ENCODE measurements around the gene CELF5.
A peak's percentile ranks its signal among the peaks of the same experiment; 100 is the strongest.
"Not testable (repeated sequence)": the region's sequence is repeated elsewhere in the genome, so short reads cannot be mapped to it uniquely, and the experiment has no call there.

CELF5 gene

DNA sequence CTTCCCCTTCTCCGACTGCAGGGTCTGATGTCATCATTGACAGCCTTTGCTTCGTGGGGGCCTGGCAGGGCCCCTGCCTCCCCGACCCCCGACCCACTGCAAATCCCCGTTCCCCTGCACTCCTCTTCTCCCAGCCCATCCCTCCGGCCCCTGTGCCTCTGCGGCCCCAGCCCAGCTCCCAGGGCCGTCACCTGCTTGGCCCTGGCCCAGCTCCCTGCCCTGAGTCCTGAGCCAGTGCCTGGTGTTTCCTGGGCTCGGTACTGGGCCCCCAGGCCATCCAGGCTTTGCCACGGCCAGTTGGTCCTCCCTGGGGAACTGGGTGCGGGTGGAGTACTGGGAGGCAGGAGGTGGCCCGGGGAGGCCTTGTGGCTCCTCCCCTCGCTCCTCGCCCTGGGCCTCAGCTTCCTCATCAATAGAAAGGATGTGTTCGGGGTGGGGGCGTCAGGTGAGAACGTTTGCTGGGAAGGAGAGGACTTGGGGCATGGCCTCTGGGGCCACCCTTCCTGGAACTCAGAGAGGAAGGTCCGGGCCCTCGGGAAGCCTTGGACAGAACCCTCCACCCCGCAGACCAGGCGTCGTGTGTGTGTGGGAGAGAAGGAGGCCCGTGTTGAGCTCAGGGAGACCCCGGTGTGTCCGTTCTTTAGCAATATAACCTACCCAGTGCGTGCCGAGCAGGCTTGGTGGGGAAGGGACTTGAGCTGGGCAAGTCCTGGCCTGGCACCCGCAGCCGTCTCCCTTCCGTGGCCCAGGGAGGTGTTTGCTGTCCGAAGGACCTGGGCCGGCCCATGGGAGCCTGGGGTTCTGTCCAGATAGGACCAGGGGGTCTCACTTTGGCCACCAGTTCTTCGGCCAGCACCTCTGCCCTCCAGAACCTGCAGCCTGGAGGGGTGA is 15.9 kb upstream of the CELF5 start:
- no peak for DNase-seq

DNA sequence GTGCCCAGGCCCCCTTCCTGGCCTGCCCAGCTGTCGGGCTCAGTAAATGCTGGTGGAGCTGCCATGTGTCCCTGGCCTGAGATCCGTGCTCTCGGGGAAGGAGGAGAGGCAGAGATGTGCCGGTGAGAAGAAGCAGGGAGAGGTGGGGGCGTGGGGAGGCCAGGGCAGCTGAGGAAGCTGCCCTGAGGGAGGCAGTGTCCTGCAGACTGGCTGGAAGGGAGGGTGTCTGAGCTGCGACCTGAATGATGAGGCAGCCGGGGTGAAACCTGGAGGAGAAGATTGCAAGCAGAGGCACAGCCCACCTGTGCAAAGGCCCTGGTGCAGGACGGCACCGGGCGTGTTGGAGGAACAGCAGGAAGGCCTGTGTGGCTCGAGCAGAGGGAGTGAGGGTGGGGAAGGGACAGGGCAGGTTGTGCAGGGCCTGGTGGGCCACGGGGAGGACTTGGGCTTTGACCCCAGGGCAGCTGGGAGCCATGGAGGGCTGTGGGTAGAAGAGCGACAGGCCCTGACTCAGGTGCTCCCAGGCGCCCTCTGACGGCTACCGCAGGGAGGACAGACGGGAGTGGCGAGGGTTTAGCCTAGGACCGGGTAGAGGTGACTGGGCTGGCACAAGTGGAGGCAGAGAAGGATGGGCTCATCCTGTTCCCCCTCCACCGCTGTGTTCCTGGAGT is 14.0 kb upstream of the CELF5 start:
- DNase-seq = peak; percentile 76

DNA sequence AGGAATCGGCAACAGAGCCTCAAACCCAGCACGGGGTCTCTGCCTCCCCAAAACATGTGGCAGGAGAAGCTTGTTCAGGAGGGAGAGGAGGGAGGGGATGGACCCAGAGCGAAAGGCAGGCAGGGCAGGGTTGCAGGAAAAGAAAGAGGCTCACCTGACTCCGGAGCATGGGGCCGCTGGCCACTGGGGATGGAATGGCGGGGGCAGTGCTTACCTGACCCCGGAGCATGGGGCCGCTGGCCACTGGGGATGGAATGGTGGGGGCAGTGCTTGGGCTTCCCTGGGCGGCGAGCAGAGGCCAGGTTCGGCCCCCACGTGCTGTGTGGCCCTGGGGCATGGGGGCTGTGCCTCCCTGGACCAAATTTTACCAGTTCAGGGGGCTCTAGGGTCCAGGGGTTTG is 13.3 kb upstream of the CELF5 start:
- no peak for DNase-seq

DNA sequence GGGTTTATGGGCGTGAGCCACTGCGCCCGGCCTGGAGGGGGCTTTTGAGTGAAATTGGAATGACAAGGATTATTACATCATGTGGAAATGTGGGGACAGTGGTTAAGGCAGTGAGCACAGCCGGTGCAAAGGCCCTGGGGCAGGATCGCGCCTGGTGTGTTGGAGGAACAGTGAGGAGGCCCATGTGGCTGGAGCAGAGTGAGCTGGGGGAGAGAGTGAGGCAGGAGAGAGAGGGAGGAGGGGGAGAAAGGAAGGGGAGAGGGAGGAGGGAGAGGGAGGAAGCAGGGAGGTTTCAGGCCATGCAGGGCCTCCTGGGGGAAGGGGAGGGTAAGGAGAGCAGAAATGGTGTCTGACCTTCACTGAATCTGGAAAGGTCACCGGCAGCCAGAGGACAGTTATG is 11.3 kb upstream of the CELF5 start:
- no peak for DNase-seq

DNA sequence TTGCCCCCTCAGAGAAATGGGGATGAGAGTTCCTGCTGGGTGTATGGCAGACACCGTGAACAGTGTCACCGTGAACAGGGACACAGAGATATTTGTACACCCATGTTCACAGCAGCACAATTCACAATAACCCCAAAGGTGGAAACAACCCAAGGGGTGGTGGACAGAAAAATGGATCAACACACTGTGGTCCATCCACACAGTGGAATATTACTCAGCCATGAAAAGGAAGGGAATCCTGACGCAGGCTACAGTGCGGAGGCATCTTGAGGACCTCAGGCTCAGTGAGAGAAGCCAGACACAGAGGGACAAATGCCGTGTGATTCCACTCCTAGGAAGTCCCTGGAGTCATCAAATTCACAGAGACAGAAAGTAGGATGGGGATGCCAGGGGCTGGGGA is 7.6 kb upstream of the CELF5 start:
- DNase-seq = no peak

DNA sequence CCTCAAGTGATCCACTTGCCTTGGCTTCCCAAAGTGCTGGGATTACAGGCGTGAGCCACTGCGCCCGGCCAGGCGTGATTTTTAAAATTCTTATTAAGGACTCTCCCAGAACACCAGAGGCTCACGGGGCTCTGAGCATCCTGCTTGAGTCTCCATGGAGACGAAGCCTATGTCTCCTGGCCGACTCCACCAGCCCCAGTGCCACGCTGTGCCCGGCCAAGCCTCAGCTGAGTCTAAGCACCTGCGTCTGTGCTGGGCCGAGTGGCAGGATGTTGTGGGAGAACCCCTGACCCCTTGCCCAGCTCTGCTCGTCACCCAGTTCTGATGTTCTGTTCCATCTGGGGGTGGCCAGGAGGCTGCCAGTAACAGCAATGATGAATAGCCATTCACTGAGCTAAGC is 3.9 kb upstream of the CELF5 start:
- no peak for DNase-seq

DNA sequence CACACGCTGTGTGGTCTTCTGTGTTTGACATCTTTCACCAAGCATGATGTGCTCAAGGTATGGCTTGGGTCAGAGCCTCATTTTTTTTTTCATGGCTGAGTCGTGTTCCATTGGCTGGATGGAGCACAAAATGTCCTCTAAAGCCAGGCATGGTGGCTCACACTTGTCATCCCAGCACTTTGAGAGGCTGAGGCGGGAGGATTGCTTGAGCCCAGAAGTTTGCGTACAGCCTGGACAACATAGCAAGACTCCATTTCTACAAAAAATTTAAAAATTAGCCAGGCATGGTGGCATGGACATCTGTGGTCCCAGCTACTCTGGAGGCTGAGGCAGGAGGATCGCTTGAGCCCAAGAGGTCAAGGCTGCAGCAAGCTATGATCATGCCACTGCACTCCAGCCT is 2.9 kb upstream of the CELF5 start:
- DNase-seq = not testable (repeated sequence)

DNA sequence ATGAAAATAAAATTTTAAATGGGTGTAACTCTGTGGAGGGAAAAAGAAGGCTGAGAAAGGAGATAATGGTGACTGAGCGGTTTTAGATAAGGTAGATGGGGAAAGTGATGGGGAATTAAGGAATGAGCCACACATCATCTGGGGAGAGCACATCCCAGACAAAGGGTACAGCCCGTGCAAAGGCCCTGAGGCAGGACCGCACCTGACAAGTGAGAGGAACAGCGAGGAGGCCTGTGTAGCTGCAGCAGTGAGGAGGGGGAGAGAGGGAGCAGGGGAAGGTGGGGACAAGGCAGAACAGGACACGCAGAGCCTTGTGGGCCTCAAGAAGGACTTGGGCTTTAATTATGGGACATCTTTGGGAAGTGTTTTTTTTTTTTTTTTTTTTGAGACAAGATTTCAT is 1.8 kb upstream of the CELF5 start:
- DNase-seq = no peak

DNA sequence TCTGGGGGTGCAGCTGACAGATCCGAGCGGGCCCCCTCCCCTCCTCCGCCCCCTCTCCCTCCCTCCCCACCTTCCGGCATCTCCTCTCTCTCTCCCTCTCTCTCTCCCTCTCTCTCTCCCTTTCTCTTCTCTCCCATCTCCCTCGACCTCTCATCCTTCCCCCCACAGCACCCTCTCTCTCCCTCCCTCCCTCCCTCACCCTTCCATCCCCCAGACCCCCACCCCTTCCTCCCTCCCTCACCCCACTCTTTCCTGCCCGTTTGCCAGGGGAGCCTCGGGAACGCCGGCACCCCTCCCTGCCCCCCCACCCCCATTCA is 666 bp downstream of the CELF5 start:
- no peak for DNase-seq

DNA sequence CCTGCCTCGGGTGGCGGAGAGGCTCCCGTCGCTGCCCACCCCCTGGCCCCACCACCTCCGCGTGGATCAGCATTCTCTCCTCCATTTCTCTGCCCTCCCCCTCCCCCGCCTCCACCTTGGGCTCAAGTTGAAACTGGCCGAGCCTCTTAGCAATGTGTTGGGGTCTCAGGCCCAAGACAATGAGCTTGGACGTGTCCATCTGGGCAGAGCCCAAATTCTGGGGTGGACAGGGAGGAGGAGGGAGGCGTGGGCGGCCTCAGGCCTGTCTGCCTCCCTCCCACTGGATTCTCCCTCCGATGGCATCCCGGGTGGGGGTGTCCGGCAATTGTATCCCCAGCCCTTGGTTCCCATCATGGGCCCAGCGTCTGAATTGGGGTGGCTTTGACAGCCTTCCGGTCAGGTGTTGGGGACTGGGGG is 1.2 kb downstream of the CELF5 start:
- DNase-seq = no peak

DNA sequence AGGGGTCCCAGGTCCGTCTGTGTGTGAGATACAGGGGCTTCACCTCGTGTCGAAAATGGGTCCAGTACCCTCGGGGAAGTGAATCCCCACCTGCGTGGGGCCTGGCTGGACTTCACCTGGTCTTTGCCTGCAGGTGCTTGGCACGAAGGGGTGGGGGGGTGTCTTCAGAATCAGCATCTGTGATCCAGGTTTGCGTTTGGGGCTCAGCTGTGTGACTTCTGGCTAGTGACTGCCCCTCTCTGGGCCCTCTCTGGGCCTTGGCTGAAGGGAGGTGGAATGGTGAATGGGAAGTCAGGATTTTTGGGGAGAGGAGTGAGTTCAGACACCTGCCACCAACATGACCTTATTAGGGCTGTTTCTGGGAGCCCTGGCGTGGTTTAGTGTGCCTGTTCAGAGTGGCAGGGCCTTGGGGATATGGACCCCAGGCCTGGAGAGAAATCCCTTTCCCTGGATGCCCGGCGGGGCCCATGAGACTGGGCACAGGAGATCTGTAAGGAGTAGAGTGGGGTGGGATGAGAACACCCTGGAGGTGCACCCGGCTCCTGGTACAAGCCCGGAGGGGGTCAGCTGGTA is 2.7 kb downstream of the CELF5 start:
- DNase-seq = no peak

DNA sequence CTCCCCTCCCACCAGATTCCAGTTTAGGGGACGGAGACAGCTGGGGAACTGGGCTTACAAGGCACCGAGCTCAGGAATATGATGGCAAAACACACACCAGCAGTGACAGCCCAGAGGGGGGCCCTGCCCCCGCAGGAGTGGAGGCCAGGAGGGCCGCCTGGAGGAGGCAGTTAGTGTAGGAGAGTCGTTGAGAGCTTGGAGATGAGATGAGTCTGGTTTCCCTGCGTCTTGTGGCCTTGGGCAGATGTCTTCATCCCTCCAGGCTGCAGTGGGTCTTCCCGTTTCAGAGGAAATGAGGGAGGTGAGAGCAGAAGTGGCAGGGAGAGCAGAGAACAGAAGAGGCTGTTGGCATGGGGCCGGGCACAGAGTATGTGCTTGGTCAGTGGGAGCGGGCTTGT is 4.9 kb downstream of the CELF5 start:
- no peak for DNase-seq

DNA sequence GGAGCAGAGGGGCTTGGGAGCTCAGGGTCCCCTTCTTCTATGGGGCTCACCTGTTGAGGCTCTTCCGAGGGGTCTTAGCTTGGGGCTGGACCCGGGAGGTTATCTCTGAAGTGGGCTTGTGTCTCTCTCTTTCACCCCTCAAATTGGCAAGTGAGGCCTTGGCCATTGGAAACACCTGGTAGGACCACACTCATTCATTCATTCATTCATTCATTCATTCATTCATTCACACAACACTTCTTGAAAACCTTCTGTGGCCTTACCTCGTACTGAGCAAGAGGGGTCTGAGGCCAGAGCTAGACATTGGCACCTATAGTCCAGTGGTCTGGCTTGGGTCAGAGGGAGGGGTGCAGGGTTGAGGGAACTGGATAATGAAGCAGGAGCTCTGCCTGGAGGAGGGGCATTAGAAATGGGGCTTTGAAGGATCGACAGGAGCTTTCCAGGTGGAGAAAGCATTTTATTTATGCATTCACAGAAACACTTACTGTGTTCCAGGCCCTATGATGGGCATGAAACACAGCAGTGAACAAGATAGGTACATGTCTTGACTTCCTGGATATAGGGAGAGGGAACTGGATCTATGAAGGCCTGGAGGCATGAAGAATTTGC is 5.5 kb downstream of the CELF5 start:
- no peak for DNase-seq

DNA sequence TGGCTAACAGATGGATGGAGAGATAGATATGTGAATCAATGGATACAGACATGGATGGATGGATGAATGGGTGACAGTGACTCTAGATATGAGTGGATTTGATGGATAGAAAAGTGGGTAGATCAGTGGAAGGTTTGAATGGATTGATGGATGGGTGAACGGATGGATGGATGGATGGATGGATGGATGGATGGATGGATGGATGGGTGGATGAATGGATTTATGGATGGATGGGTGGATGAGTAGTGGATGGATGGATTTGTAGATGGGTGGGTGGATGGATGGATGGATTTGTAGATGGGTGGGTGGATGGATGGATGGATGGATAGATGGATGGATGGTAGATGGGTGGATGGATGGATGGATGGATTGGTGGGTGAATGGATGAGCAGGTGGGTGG is 6.8 kb downstream of the CELF5 start:
- DNase-seq = no peak

DNA sequence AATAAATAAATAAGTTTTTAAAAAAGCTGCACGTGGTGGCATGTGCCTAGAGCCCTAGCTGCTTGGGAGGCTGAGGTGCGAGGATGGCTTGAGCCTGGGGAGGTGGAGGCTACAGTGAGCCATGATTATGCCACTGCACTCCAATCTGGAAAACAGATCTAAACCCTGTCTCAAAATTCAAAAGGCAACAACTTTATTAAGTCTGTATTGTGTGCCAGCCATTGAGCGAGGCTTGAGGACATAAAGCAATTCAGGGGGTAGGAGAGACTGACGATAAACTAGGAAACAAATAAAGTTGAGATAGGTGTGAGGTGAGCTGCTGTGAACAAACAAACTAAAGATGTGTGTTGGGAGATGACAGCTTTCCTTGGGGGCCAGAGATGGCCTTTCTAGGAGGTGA is 8.7 kb downstream of the CELF5 start:
- DNase-seq = no peak

DNA sequence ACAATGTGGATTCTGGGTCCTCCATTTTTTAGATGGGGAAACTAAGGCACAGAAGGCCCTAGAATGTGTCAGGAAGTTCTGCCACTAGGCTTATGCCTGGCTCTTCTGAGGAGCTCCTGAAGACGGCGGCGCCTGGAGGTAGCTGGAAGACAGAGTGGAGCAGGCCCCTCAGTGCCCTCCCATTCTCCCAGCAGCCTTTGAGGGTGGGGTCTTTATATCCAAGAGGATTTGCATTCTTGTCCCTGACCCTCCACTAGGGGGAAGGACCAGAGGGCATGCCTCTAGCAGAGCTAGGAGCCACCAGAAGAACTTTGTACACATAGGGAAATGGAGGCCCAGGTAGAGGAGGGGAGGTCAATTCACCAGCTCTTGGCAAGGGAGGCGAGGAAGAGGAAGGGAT is 9.4 kb downstream of the CELF5 start:
- DNase-seq = no peak

DNA sequence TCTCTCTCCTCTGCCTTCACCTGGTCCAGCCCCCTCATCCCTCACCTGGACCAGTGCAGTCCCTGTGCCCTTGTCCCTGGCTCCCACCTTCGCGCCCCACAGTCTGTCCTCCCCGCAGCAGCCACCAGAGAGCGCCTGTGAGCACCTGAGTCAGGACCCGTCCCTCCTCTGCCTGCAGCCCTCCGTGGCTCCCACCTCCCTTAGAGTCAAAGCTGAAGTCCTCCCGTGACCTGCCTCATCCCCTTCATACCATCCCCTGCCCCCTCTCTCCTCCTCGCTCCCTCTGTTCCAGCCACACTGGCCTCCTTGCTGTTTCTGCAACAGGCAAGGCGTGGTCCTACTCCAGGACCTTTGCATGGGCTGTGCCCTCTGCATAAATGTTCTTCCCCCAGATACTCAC is 10.3 kb downstream of the CELF5 start:
- no peak for DNase-seq

DNA sequence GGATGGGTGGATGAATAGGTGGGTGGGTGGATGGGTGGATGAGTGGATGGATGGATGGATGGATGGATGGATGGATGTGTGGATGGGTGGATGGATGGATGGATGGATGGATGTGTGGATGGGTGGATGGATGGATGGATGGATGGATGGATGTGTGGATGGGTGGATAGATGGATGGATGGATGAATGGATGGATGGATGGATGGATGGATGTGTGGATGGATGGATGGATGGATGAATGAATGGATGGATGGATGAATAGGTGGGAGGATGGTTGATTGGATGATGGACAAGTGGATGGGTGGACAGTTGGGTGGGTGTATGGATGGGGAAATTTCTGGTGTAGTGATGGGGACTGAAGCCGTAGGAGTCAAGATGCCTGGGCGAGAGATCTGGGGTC is 11.1 kb downstream of the CELF5 start:
- DNase-seq = not testable (repeated sequence)

DNA sequence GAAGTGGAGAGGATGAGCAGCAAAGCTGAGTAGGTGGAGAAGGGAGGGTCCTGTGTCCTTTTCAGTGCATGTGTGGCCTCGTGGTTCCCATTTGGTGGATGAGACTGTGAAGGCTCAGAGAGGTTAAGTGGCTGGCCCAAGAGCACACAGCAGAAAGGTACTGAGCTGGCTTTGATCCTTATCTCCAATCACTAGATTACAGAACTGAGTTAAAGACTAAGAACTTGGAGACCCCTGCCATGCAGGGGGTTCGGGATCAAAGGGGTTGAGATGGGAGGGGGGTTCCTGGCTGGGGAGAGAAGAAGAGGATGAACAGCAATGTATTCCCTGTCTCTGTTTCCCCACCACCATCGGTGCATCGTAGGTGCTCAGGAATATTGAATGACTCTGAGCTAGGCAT is 11.8 kb downstream of the CELF5 start:
- DNase-seq = no peak

DNA sequence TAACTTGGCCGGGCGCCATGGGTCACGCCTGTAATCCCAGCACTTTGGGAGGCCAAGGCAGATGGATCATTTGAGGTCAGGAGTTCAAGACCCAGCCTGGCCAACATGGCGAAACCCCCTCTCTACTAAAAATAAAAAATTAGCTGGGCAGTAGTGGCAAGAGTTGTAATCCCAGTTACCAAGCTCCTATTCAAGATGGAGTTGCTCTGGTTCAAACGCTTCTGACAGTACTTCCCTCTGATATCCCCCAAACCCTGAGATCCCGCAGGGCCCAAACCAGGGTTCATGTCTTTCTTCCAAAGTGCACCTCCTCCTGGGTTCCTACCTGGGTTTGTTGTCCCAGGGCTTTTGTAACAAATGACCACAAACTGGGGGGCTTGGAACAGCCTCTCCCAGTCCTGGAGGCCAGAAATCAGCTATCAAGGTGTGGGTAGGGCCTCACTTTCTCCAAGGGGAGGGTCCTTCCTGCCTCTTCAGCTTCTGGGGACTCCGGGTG is 13.7 kb downstream of the CELF5 start:
- DNase-seq = no peak

DNA sequence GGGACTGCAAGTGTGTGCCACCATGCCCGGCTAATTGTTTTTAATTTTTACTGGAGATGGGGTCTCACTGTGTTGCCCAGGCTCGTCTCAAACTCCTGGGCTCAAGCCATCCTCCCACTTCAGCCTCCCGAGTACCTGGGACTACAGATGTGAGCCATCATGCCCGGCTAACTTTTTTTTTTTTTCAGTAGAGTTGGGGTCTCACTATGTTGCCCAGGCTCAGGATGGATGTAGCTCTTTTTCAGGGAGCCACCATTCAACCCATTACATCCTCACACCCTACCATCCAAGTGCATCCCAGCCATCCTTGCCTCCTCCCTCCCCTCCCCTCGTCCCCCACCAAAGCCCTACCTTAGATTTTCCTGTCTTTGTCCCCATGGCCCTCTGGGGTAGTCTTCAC is 14.9 kb downstream of the CELF5 start:
- DNase-seq = no peak

DNA sequence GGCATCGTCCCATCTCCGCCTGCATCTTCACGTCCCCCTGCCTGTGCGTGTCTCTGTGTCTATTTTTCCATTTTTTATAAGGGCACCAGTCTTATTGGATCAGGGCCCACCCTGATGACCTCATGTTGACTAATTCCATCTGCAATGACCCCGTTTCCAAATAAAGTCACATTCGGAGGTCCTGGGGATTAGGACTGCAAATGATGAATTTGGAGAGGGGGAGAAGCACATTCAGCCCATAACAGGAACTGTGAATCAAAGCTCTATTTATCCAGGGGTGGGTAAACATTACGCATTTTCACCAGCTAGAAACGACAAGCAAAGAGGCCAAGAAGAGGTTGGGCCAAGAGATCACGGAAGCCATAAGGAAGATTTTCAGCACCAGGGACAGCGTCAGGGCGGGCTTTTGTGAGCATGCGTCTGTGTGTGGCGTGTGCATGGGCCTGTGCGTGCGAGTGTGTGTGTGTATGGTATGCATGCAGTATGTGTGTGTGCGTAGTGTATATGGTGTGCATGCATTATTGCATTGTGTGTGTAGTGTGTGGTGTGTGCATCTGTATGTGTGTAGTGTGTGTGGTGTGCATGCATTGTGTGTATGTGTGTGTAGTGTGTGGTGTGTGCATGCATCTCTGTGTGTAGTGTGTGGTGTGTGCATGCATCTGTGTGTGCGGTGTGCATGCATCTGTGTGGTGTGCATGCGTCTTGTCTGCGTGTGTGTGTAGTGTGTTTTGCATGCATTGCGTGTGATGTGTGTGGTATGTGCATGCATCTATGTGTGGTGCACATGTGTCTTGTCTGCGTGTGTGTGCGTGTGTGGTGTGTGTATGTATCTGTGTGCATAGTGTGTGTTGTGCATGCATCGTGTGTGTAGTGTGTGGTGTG is 19.6 kb downstream of the CELF5 start:
- peak; percentile 54 for DNase-seq

DNA sequence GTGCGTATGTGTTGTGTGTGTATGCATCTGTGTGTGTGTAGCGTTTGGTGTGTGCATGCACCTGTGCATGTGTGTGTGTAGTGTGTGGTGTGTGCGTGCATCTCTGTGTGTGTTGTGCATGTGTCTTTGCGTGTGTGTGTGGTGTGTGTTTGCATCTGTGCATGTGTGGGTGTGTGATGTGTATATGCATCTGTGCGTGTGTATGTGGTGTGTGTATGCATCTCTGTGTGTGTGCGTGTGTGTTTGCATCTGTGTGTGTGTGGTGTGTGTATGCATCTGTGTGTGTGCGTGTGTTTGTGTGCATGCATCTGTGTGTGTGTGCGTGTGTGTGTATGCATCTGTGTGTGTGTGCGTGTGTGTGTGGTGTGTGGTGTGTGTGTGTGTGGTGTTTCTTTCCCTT is 20.6 kb downstream of the CELF5 start:
- DNase-seq = no peak

Data from stimulated activated CD4-positive, alpha-beta T cell treated with anti-CD3 and anti-CD28 coated beads, Interleukin-12 subunit alpha, Interleukin-12 subunit beta, amount 100 ng/mL, for 4 hours (primary cell).